GM21723 (cell line): Measurements from ENCODE around the gene CFAP74.

ENCODE experiments used
- ATAC-seq: cut with Tn5 transposase; IDR thresholded peaks from one replicate; pipeline ENCODE4 v1.9.1; 2021; ENCODE audit warnings: mild to moderate bottlenecking, moderate library complexity; ENCODE audit not compliant: unreplicated experiment

The CFAP74 gene

DNA sequence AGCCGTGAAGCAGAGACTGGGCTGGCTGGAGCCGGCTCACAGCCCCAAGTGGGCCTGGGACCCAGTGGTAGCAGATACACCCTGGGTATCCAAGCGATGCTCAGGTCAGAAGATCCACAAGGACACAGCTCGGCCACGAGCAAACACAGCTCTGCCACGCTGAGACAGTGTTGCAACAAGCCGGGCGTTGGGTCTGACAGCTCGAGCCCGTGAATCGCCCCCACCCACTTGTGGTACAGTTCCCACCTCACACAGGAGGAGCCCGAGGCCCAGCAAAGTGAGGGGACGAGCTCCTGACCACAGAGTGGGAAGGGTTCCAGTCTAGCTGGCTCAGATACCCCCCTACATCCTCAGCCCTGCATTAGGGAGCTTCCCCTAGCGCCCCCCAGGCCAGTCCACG, 37.7 kb upstream of the CFAP74 start:
- ATAC-seq, result no peak

DNA sequence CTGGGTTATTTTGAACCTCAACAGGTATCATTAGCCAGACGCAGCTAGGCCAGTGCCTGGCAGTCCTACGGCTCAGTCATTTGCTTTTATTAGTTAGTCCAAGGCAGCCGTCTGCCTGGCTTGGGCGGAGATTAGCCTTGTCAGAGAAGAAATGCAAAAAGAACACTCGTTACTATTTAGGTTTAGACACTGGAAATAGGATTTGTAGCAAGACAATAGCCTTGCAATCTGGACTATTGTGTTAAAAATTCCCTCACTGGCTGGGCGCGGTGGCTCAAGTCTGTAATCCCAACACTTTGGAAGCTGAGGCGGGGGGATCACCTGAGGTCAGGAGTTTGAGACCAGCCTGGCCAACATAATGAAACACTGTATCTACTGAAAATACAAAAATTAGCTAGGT, 35.7 kb upstream of the CFAP74 start:
- no peak for ATAC-seq

DNA sequence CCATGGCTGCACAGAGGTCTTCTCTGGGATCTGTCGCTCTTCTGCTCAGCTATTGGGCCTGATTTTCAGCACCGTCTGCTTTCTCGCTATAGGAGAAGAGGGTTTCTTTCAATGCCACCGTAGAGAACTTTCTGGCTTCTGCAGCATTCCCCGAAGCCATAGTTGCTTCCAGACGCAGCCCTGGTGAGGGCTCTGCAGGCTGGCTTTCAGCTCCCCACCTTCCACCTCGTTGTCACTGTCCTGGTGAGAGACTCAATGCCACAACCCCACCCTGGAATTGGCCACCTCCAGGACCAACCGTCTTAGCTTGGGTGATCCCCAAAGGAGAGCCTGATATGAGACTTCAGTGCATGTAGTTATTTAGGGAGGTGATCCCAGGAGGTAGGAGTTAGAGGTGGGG, 34.6 kb upstream of the CFAP74 start:
- no peak for ATAC-seq

- no peak for ATAC-seq
Observed at GRCh38 chr1:2037314-2037979, 33.9 kb upstream of the CFAP74 start.

DNA sequence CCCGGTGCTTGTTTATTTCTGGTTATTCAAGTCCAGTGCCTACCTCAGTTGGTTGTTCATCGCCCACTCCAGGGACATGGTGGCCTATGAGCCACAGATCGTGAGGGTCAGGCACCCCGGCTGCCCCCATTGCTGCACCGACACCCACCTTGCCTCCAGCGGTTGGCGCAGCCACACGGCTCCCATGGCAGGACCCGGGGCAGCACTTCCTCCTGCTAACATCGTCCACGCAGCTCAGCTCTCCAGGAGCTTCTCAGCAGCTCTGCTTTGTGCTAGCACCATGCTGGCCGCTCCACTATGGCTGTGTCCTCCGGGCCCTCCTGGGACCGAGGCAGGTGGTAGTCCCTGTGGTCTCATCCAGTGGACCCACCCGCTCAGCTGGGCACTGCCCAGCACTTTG, 32.7 kb upstream of the CFAP74 start:
- ATAC-seq, result no peak

GRCh38 chr1:2033165-2033564, 29.6 kb upstream of the CFAP74 start:
- no peak for ATAC-seq

DNA sequence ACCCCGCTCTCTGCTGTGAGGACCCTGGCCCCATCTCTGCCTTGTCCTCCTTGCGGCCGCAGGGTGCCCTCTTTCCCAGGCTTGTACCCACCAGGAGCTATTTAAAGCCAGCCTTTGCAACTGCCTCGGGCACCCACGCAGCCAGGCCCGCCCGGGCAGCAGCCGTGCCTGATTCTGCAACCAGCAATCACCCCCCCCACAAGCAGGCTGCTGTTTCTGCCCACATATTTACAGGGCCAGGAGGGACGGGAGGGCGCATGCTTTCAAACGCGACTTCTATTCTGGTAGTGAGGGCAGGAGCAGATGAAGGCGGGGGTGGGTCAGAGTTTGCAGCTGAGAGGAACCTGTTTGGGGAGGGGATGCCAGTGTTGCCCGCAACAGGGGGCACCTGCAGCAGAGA, 29.2 kb upstream of the CFAP74 start:
- ATAC-seq, result no peak

GRCh38 chr1:2031546-2032540, 28.3 kb upstream of the CFAP74 start:
- no peak for ATAC-seq

- no peak for ATAC-seq
Observed at GRCh38 chr1:2030076-2030871, 26.7 kb upstream of the CFAP74 start.

DNA sequence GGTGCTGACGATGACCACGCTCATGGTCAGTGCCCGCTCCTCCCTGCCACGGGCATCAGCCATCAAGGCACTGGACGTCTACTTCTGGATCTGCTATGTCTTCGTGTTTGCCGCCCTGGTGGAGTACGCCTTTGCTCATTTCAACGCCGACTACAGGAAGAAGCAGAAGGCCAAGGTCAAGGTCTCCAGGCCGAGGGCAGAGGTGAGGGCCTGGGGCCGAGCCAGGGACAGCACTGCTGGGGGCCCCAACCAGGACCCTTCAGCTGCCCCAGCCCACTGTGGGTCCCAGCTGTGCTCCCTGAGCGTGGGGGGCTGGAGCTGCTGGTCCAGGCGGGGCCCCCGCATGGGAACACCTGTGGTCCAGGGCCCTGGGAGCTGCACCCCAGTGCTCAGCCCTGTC, 26.0 kb upstream of the CFAP74 start:
- ATAC-seq, result no peak

- ATAC-seq, result no peak
Observed at GRCh38 chr1:2028870-2029560, 25.4 kb upstream of the CFAP74 start.

GRCh38 chr1:2027961-2028583, 24.5 kb upstream of the CFAP74 start:
- no peak for ATAC-seq

GRCh38 chr1:2025491-2025981, 21.9 kb upstream of the CFAP74 start:
- ATAC-seq, result no peak

DNA sequence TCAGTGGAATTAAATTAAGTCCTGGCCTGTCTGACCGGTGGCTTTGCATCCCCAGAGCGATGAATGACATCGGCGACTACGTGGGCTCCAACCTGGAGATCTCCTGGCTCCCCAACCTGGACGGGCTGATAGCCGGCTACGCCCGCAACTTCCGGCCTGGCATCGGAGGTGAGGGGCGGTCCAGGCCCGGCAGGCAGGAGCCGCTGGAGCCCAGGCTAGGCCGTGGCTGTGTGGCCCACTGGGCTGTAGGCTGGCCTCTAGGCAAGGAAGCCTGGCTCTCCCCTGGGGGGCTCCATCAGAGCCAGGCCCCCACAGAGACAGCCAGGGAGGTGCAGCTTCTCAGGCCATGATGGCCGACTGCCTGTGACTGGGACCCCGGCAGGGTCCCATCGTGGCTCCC, 21.3 kb upstream of the CFAP74 start:
- ATAC-seq, result no peak

DNA sequence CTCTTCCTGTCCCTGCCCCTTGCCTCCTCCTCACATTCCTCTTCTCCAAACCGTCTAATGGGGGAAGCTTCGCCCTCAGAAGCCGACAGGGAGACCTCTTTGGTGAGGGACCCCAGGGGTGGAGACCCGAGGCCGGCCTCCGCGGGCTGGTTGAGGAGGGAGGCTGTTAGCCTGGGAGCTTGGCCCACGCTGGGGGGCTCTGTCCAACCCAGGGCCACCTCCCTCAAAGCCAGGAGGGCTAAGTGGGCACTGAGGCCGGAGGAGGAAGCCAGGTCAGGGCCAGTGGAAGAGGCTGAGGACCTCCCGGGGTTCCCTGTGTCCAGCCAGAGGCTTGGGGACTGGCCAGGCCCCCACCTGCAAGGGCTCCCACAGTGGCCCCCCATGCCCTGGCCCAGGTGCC, 20.9 kb upstream of the CFAP74 start:
- ATAC-seq, result no peak

- no peak for ATAC-seq
Observed at GRCh38 chr1:2023187-2023586, 19.6 kb upstream of the CFAP74 start.

- ATAC-seq, result no peak
Observed at GRCh38 chr1:2022063-2022770, 18.6 kb upstream of the CFAP74 start.

GRCh38 chr1:2021550-2021949, 18.0 kb upstream of the CFAP74 start:
- ATAC-seq, result no peak

GRCh38 chr1:2020310-2020655, 16.7 kb upstream of the CFAP74 start:
- ATAC-seq, result no peak
